Measurements from ENCODE around the gene SORBS1.

Gene SORBS1

GRCh38 chr10:95285556-95285955 lies 275.6 kb downstream of the SORBS1 start:
- H3K4me3 ChIP-seq (replicated peaks in 1 of 2; ENCODE audit: low read depth in 2 of 2, low read length in 2 of 2): no peak overlapping the region
- TF ChIP-seq CTCF (IDR thresholded peaks at IDR 0.05; ENCODE audit: low read depth, low read length): no peak
- DNase-seq (ENCODE audit: low read depth in 2 of 2): no peak

- DNase-seq (ENCODE audit: low read depth in 2 of 2): no peak
- H3K4me3 ChIP-seq (replicated peaks in 1 of 2; ENCODE audit: low read depth in 2 of 2, low read length in 2 of 2): no peak overlapping the region
- no peak for TF ChIP-seq CTCF (IDR thresholded peaks at IDR 0.05; ENCODE audit: low read depth, low read length)
These were observed 276.4 kb downstream of the SORBS1 start for GRCh38 chr10:95284807-95285206.

- no peak for DNase-seq (ENCODE audit: low read depth in 2 of 2)
- TF ChIP-seq CTCF (IDR thresholded peaks at IDR 0.05; ENCODE audit: low read depth, low read length): no peak
- no peak overlapping the region for H3K4me3 ChIP-seq (replicated peaks in 1 of 2; ENCODE audit: low read depth in 2 of 2, low read length in 2 of 2)
These were observed 279.1 kb downstream of the SORBS1 start for GRCh38 chr10:95282107-95282506.

GRCh38 chr10:95281206-95281605 lies 280.0 kb downstream of the SORBS1 start:
- no peak for TF ChIP-seq CTCF (IDR thresholded peaks at IDR 0.05; ENCODE audit: low read depth, low read length)
- no peak for DNase-seq (ENCODE audit: low read depth in 2 of 2)
- H3K4me3 ChIP-seq (replicated peaks in 1 of 2; ENCODE audit: low read depth in 2 of 2, low read length in 2 of 2): no peak overlapping the region

DNA sequence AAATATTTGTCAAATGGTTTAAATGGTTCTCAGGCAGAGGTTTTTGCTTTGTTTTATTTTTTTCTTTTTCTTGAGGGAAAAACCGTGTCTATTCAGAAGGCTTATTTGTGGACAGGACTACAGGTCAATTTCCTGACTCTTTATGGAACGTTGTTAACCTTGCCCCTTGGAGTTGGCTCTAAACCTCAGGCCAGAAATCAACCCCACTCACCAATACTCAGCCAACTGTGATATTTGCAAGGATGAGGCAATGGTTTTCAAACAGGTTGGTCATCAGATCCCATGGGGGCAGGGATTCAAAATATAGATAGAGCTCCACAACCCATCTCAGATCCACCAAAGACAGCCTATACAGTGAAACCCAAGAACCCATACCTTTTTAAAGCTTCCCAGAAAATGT lies 280.5 kb downstream of the SORBS1 start:
- DNase-seq (ENCODE audit: low read depth in 2 of 2): no peak
- no peak for TF ChIP-seq CTCF (IDR thresholded peaks at IDR 0.05; ENCODE audit: low read depth, low read length)
- no peak overlapping the region for H3K4me3 ChIP-seq (replicated peaks in 1 of 2; ENCODE audit: low read depth in 2 of 2, low read length in 2 of 2)

DNA sequence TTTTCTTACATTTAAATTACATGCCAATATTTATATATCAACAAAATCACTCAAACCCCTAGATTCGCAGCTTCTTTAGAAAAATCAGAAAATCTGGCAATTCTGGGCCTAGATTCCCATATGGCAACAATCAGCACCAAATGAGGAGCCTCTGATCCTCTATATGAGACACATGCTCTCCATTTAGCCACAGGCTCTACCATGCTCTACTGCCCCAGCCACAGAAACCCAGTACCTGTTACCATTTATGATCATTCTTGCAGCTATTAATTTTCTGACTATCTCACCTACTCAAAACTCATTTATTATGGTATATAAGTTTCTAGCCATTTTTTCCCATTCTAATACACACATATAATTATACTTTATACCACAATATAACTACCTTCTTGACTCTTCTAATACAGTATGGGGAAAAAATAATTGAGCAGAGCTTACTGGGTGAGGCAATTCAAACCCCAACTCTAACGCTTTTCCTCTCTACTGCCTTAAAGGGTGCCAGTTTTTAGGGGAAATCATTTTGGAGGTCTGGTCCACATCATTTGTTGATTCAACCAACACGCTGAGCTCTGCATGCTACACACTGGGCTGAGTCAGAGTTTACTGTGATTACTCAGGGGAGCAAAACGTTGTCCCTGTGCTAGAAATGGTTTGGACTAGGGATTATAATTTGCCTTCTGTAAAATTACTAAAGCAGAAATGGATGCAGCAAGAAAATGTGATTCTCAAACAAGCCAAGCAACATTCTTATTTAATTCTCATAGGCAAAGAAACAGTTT lies 281.9 kb downstream of the SORBS1 start:
- no peak overlapping the region for H3K4me3 ChIP-seq (replicated peaks in 1 of 2; ENCODE audit: low read depth in 2 of 2, low read length in 2 of 2)
- no peak for TF ChIP-seq CTCF (IDR thresholded peaks at IDR 0.05; ENCODE audit: low read depth, low read length)
- peak; percentile 63 to 79 for DNase-seq (ENCODE audit: low read depth in 2 of 2)

Data from cardiac fibroblast (primary cell).